Measurements from ENCODE around the gene TPRX2. TPM values are rescaled to one million over a fixed set of nuclear protein-coding genes. Genes with fewer than 3 reads are reported as not detected.
"Not testable (repeated sequence)": the region's sequence is repeated elsewhere in the genome, so short reads cannot be mapped to it uniquely, and the experiment has no call there.

TPRX2 gene, protein sequence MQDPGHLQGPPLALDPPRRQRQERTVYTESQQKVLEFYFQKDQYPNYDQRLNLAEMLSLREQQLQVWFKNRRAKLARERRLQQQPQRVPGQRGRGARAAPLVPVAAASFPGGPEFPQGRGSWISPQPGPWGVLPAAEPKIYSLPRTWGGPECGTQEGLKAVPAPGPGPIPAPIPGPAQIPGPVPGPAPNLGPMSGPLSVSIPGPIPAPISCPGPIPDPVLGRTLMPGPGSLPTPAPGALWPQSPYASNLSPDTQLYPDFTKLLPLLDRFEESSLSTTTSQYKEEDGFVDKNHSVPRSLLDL
- total RNA-seq (not detected), polyA plus RNA-seq (not detected)
- long read RNA-seq, donor 1: 0 reads
- long read RNA-seq, donor 2: 0 reads
- long read RNA-seq, donor 3: 0 reads
- long read RNA-seq, donor 4: 0 reads
- long read RNA-seq, donor 5: 0 reads
- long read RNA-seq, donor 6: 0 reads
- long read RNA-seq, donor 7: 0 reads
- long read RNA-seq, donor 8: 0 reads
- long read RNA-seq, donor 9: 0 reads
- long read RNA-seq, donor 10: 0 reads

DNA sequence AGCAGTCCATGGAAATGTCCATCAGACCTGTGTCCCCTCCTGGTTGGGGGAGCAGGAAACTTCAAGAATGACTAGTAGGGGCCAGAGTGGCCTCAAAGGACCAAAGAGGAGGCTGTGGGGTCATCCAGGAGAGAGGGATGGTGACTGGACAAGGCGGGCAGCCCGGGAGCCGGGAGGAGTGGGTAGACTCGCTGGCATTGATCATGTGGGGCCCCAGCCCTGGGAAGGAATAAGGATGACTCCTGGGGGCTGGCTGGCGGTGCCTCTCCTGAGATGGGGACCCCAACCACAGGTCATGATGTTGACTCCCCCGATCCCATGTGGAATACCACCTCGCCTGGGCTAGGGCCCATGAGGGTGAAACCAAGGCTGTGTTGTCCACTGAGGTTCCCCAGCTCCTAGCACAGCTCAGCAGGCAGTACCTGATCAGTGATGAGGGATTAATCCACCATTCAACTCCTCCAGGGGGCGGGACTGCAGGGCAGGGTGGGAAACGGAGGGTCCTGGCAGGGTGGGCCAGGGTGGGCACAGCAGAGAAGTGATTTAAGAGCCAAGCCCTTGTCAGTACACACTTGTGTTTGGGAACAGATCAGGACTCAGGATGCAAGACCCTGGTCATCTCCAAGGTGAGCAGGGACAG, at the start of gene TPRX2:
TSS of gene TPRX2 (plus strand) at position 590 of the 640 bp plus-strand sequence. CDS start at position 602, 12 bp downstream.
- H3K4me1 ChIP-seq; H3K4me3 ChIP-seq; H3K27ac ChIP-seq; DNase-seq; H3K36me3 ChIP-seq; intact Hi-C loops (cut with DNase I; ENCODE audit: low total_unique reads); H3K9me3 ChIP-seq: not testable (repeated sequence)
- 79 to 89% (median 80%) methylated on average over 5 to 9 of the region's 9 CpGs for WGBS, 5 donors
- H3K27me3 ChIP-seq: peaks cover 0 to 54% (median 11%) of the 10 kb centered on the region in 3 donors

DNA sequence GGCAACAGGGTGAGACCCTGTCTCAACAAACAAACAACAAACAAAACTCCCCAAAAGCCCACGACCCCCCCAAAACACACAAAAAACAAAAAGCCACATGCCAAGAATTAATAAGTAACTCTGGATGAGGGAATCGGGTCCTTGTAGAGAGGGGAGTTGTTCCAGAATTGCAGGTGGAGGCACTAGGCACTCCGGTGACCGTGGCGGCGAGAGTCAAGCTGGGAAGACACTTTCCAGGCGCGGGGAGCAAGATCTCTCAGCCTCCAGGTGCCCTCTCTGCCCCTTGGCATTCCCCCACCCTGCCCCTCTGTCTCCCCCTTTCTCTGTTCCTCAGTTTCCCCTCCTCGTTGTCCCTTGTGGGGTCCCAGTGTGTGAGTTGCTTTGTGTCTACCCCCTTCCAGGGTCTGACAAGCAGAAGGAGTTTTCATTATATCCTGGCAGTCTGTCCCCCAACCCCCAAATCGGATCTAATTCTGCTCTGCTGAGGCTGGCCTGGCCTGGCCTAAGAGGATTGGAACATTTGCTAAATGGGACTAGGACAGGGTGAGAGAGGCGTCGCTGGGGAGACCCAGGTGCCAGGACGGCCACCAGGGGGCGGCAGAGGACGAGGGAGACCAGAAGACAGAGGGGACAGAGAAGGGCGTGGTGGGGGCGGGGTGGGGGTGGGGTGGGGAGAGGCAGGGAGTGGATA, 45.6 kb upstream of the TPRX2 start:
- TF ChIP-seq POLR2A (IDR thresholded peaks at IDR 0.05): no peak
- TF ChIP-seq, protein P1, sequence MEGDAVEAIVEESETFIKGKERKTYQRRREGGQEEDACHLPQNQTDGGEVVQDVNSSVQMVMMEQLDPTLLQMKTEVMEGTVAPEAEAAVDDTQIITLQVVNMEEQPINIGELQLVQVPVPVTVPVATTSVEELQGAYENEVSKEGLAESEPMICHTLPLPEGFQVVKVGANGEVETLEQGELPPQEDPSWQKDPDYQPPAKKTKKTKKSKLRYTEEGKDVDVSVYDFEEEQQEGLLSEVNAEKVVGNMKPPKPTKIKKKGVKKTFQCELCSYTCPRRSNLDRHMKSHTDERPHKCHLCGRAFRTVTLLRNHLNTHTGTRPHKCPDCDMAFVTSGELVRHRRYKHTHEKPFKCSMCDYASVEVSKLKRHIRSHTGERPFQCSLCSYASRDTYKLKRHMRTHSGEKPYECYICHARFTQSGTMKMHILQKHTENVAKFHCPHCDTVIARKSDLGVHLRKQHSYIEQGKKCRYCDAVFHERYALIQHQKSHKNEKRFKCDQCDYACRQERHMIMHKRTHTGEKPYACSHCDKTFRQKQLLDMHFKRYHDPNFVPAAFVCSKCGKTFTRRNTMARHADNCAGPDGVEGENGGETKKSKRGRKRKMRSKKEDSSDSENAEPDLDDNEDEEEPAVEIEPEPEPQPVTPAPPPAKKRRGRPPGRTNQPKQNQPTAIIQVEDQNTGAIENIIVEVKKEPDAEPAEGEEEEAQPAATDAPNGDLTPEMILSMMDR (IDR thresholded peaks at IDR 0.05): peak in 4 of 7 experiments; percentile 4 to 62 (median 48)
- no peak overlapping the region for H3K27ac ChIP-seq
- peaks cover 0 to 25% (median 0%) of the 10 kb centered on the region in 3 donors for H3K27me3 ChIP-seq
- peak; percentile 69 to 86 for DNase-seq
- H3K36me3 ChIP-seq: no peaks in the 10 kb centered on the region
- no peaks in the 10 kb centered on the region for H3K9me3 ChIP-seq
- no peak overlapping the region for H3K4me3 ChIP-seq
- WGBS, 5 donors: 29 to 39% (median 31%) methylated on average over 15 to 17 of the region's 17 CpGs
- intact Hi-C loops (cut with DNase I; ENCODE audit: low total_unique reads): no loop called here
- no peaks in the 10 kb centered on the region for H3K4me1 ChIP-seq

DNA sequence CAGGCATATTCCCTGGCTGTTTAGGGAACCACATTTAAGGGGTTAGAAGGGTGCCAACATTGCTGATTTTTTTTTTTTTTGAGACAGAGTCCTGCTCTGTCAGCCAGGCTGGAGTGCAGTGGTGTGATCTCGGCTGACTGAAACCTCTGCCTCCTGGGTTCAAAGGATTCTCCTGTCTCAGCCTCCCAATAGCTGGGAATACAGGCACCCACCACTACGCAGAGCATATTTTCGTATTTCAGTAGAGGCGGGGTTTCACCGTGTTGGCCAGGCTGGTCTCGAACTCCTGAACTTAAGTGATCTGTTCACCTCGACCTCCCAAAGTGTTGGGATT, 45.1 kb upstream of the TPRX2 start:
- no peaks in the 10 kb centered on the region for H3K9me3 ChIP-seq
- H3K4me1 ChIP-seq: no peaks in the 10 kb centered on the region
- H3K27me3 ChIP-seq: peaks cover 0 to 30% (median under 1%) of the 10 kb centered on the region in 3 donors
- no peaks in the 10 kb centered on the region for H3K36me3 ChIP-seq
- intact Hi-C loops (cut with DNase I; ENCODE audit: low total_unique reads): no loop called here
- 45 to 68% (median 60%) methylated on average over 7 of the region's 7 CpGs for WGBS, 5 donors
- no peak overlapping the region for H3K4me3 ChIP-seq
- TF ChIP-seq POLR2A (IDR thresholded peaks at IDR 0.05) (no peak), EP300 (IDR thresholded peaks at IDR 0.05) (no peak)
- TF ChIP-seq, protein P1 (IDR thresholded peaks at IDR 0.05): no peak
- no peak overlapping the region for H3K27ac ChIP-seq
- no peak for DNase-seq

DNA sequence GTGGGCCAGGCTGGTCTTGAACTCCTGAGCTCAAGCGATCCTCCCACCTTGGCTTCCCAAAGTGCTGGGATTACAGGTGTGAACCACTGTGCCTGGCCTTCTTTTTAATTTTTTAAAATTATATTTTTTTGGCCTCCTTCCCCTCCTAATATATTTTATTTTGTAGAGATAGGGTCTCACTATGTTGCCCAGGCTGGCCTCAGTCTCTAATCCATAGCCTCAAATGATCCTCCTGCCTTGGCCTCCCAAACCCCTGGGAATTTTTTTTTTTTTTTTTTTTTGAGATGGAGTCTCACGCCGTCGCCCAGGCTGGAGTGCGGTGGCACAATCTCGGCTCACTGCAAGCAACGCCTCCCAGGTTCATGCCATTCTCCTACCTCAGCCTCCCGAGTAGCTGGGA, 42.8 kb upstream of the TPRX2 start:
- peaks cover 0 to 53% (median 18%) of the 10 kb centered on the region in 3 donors for H3K27me3 ChIP-seq
- intact Hi-C loops (cut with DNase I; ENCODE audit: low total_unique reads): not testable (repeated sequence)

DNA sequence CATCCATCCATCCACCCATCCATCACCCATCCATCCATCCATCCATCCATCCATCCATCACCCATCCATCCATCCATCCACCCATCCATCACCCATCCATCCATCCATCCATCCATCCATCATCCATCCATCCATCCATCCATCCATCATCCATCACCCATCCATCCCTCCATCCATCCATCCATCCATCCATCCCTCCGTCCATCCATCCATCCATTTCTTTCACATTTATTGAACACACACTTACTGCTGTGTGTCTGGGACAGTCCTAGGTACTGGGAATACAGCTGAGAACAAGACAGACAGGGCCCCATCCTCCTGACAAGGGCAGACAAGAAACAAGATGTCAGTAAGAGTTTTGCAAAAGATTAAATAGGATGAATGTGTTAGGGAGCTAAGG, 40.8 kb upstream of the TPRX2 start:
- intact Hi-C loops (cut with DNase I; ENCODE audit: low total_unique reads); H3K9me3 ChIP-seq; H3K36me3 ChIP-seq; H3K4me1 ChIP-seq; H3K4me3 ChIP-seq; DNase-seq; H3K27ac ChIP-seq: not testable (repeated sequence)
- WGBS, 5 donors: 81 to 100% (median 92%) methylated on average over 1 of the region's 1 CpG
- H3K27me3 ChIP-seq: peaks cover 0 to 66% (median 31%) of the 10 kb centered on the region in 3 donors

More for the DNA sequence above, 42.8 kb upstream of the TPRX2 start:
- not testable (repeated sequence) for H3K9me3 ChIP-seq, H3K27ac ChIP-seq, H3K4me1 ChIP-seq, H3K36me3 ChIP-seq, DNase-seq, H3K4me3 ChIP-seq
- WGBS, 5 donors: 89 to 98% (median 92%) methylated on average over 8 of the region's 8 CpGs

Measured in stomach (tissue), 19 donors.